Fibroblast of lung (primary cell): ENCODE data around the gene ENTHD1.

Experiments
- EZH2 ChIP-seq: IDR thresholded peaks from 2 replicates; pipeline ENCODE4 v1.5.1; 2012; ENCODE audit warnings: low read length, control low read depth, mild to moderate bottlenecking; ENCODE audit errors: missing control alignments
- TF ChIP-seq, protein P1 (sequence below), 2 donors: IDR thresholded peaks in 1 of 2; conservative IDR thresholded peaks in 1 of 2; 1 replicate in 1 of 2; 2 replicates in 1 of 2; pipeline ENCODE4 v1.5.1; 2011 to 2012; ENCODE audit warnings: low read length in 2 of 2, control low read depth in 1 of 2, inconsistent platforms in 1 of 2, low read depth in 1 of 2, mild to moderate bottlenecking in 1 of 2

DNA sequence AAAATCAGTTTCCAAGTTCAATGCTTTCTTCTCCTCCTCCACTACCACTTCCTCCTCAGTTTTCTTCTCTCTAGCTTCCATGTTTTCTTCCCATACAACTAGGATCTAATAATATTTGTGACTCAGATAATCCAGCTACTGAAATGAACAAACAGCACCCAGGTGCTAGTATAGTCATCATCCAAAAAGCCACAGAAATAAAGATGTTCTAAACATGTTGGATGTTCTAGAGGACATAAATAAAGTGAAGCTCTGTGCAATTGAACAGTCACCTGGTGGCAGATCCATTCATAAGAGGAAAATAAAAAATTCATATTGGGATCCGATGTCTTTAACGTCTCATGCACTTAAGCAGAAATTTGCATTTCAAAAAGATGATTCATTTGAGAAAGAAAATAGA is 142.8 kb downstream of the ENTHD1 start:
- TF ChIP-seq, protein P1, sequence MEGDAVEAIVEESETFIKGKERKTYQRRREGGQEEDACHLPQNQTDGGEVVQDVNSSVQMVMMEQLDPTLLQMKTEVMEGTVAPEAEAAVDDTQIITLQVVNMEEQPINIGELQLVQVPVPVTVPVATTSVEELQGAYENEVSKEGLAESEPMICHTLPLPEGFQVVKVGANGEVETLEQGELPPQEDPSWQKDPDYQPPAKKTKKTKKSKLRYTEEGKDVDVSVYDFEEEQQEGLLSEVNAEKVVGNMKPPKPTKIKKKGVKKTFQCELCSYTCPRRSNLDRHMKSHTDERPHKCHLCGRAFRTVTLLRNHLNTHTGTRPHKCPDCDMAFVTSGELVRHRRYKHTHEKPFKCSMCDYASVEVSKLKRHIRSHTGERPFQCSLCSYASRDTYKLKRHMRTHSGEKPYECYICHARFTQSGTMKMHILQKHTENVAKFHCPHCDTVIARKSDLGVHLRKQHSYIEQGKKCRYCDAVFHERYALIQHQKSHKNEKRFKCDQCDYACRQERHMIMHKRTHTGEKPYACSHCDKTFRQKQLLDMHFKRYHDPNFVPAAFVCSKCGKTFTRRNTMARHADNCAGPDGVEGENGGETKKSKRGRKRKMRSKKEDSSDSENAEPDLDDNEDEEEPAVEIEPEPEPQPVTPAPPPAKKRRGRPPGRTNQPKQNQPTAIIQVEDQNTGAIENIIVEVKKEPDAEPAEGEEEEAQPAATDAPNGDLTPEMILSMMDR (conservative IDR thresholded peaks at IDR 0.05 in 1 of 2, IDR thresholded peaks at IDR 0.05 in 1 of 2; ENCODE audit: low read depth in 1 of 2, low read length in 2 of 2), result no peak
- TF ChIP-seq EZH2, result no peak
